Sigmoid colon (tissue), 7 donors: ENCODE data around the gene MAPKAP1. TPM values are rescaled to one million over a fixed set of nuclear protein-coding genes. Genes with fewer than 3 reads are reported as not detected.

Experiments
- DNase-seq: peaks from one replicate; pipeline ENCODE4 v3.0.0-alpha.2; 2019
- H3K27ac ChIP-seq, 4 donors: fragments of 200-600 bp; sonication (generic); one replicate each; pipeline ENCODE4 v1.5.1; 2016 to 2019; ENCODE audit warnings: mild to moderate bottlenecking in 1 of 4
- H3K27me3 ChIP-seq, 3 donors: fragments of 200-600 bp; sonication (generic); one replicate each; pipeline ENCODE4 v1.5.1; 2019; ENCODE audit warnings: mild to moderate bottlenecking in 1 of 3
- H3K36me3 ChIP-seq, 4 donors: fragments of 200-600 bp; sonication (generic); one replicate each; pipeline ENCODE4 v1.5.1; 2016 to 2019
- H3K4me1 ChIP-seq, 4 donors: fragments of 200-600 bp; sonication (generic); one replicate each; pipeline ENCODE4 v1.5.1; 2017 to 2019
- H3K4me3 ChIP-seq, 4 donors: fragments of 200-600 bp; sonication (generic); one replicate each; pipeline ENCODE4 v1.5.1; 2017 to 2019; ENCODE audit warnings: mild to moderate bottlenecking in 2 of 4, moderate library complexity in 1 of 4
- H3K9me3 ChIP-seq, 4 donors: fragments of 200-600 bp in 3 of 4; sonication (generic) in 3 of 4; one replicate each; pipeline versions ENCODE4 v1.5.1 to v1.6.1; 2013 to 2019
- EP300 ChIP-seq, 4 donors: sonication (generic); formaldehyde crosslinking; IDR thresholded peaks; one replicate each; pipeline ENCODE4 v1.6.1; 2017; ENCODE audit warnings: antibody characterized with exemption in 4 of 4
- POLR2A ChIP-seq, 2 donors: fragments of 450-650 bp; IDR thresholded peaks; one replicate each; pipeline ENCODE4 v1.6.1; 2016; ENCODE audit warnings: antibody characterized with exemption in 2 of 2, mild to moderate bottlenecking in 2 of 2, moderate library complexity in 2 of 2
- POLR2AphosphoS5 ChIP-seq, 4 donors: sonication (generic); formaldehyde crosslinking; IDR thresholded peaks; one replicate each; pipeline ENCODE4 v1.6.1; 2017; ENCODE audit warnings: antibody characterized with exemption in 4 of 4
- WGBS, 2 donors: extraction: QIAGEN DNeasy Blood & Tissue Kit; methylation state at CpG; one replicate each; pipeline ENCODE4 v1.1.7; 2013; 5-methylcytosine and 5-hydroxymethylcytosine counted together
- intact Hi-C: fragments of 100-400 bp; cut with DNase I; formaldehyde crosslinking; loops from one replicate; pipeline ENCODE4 v1.15.1; 2023
- polyA plus RNA-seq, 3 donors: library from polyadenylated mRNA; stranded (reverse); fragments of 200-250 nt; gene quantifications; one replicate each; pipeline ENCODE4 v1.2.3, GENCODE V29; 2013
- total RNA-seq, 4 donors: library from RNA; depleted of rRNA; stranded (reverse); fragments of >200 nt; gene quantifications; one replicate each; pipeline ENCODE4 v1.1.0, GENCODE V29; 2016
- TF ChIP-seq, protein P1 (sequence below), 4 experiments: fragments of 450-650 bp in 3 of 4; fragments of 200-600 bp in 1 of 4; IDR thresholded peaks; one replicate each; pipeline ENCODE4 v1.5.1; 2016 to 2019; ENCODE audit warnings: antibody characterized with exemption in 4 of 4, mild to moderate bottlenecking in 3 of 4, moderate library complexity in 2 of 4
- donor health status: healthy with polysubstance abuse.
- donor health status: Bipolar disorder and iron deficiency.
- donor health status: healthy.

The MAPKAP1 gene
- total and polyA plus RNA-seq, 7 donors, result 37.2 to 155 (median 84.3) TPM

DNA sequence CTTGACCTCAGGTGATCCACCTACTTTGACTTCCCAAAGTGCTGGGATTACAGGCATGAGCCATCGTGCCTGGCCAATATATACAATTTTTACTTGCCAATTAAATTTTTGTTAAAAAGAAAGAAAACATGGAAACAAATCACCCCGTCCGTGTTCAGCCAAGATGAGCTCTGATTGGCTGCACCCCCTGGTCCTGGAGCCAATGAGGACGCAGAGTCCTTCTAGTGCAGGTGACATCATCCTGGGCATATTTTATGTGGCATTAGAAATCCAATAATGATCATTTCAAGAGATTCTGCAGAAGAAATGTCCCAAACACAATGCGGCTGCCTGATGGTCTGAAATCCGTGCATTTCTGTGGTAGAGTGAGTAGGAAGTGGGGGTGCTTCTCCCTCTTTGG, 285.8 kb downstream of the MAPKAP1 start:
- Histone ChIP-seq H3K4me3 (no peak overlapping the region), H3K9me3 (no peaks in the 10 kb centered on the region), H3K27ac (no peak overlapping the region), H3K36me3 (no peaks in the 10 kb centered on the region), H3K27me3 (no peaks in the 10 kb centered on the region), H3K4me1 (peaks cover 0 to 13% (median 12%) of the 10 kb centered on the region in 4 donors)
- intact Hi-C loops, result no loop called here
- TF ChIP-seq POLR2AphosphoS5 (IDR thresholded peaks at IDR 0.05), result no peak
- TF ChIP-seq POLR2A (IDR thresholded peaks at IDR 0.05), result no peak
- TF ChIP-seq, protein P1, sequence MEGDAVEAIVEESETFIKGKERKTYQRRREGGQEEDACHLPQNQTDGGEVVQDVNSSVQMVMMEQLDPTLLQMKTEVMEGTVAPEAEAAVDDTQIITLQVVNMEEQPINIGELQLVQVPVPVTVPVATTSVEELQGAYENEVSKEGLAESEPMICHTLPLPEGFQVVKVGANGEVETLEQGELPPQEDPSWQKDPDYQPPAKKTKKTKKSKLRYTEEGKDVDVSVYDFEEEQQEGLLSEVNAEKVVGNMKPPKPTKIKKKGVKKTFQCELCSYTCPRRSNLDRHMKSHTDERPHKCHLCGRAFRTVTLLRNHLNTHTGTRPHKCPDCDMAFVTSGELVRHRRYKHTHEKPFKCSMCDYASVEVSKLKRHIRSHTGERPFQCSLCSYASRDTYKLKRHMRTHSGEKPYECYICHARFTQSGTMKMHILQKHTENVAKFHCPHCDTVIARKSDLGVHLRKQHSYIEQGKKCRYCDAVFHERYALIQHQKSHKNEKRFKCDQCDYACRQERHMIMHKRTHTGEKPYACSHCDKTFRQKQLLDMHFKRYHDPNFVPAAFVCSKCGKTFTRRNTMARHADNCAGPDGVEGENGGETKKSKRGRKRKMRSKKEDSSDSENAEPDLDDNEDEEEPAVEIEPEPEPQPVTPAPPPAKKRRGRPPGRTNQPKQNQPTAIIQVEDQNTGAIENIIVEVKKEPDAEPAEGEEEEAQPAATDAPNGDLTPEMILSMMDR (IDR thresholded peaks at IDR 0.05), result no peak
- no peak for TF ChIP-seq EP300 (IDR thresholded peaks at IDR 0.05)
- 90 to 93% methylated on average over 6 of the region's 6 CpGs for WGBS, 2 donors
- DNase-seq, result no peak

DNA sequence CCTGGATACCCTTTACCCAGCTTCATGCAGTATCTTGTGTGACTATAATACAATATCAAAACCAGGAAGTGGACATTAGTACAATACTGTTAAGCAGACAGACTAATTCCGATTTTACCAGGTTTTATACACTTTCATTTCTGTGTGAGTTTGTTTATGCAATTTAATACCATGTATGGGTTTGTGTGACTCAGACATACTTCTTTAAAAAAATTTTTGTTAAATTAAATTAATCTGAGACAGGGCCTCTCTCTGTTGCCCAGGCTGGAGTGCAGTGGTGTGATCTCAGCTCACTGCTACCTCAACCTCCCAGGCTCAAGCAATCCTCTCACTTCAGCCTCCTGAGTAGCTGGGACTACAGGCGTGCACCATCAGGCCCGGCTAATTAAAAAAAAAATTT, 288.6 kb downstream of the MAPKAP1 start:
- no peaks in the 10 kb centered on the region for H3K9me3 ChIP-seq
- DNase-seq, result no peak
- H3K36me3 ChIP-seq, result no peaks in the 10 kb centered on the region
- no peaks in the 10 kb centered on the region for H3K27me3 ChIP-seq
- intact Hi-C loops, result loop anchor here (10.0 kb wide), 1 partner anchor 496 kb away; no protein-coding TSS in a partner anchor
- 82% methylated on average over 3 of the region's 3 CpGs for WGBS, 2 donors
- H3K27ac ChIP-seq, result no peak overlapping the region
- H3K4me3 ChIP-seq, result no peak overlapping the region
- peaks cover 0 to 11% (median 6%) of the 10 kb centered on the region in 4 donors for H3K4me1 ChIP-seq
- TF ChIP-seq POLR2A (IDR thresholded peaks at IDR 0.05) (no peak), EP300 (IDR thresholded peaks at IDR 0.05) (no peak), POLR2AphosphoS5 (IDR thresholded peaks at IDR 0.05) (no peak)
- TF ChIP-seq, protein P1 (IDR thresholded peaks at IDR 0.05), result no peak

DNA sequence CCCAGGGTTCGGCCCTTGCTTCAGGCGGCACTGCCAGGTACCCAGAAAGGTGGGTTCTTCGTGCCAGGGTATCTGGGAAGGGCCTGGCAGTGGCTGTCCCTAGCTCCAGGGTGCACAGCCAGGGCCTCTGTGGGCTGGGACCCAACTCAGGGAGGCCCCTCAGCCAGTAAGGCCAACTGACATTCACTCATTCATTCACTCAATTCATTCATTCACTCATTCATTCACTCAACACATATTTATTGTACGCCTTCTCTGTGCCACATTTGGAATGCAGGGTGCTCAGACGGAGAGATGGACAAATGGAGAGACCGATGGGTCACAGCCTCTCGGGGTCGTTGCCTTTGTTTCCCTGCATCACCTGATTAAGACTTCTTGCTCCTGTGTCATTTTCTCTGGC, 290.5 kb downstream of the MAPKAP1 start:
- TF ChIP-seq EP300 (IDR thresholded peaks at IDR 0.05), result no peak
- TF ChIP-seq POLR2AphosphoS5 (IDR thresholded peaks at IDR 0.05), result no peak
- TF ChIP-seq, protein P1 (IDR thresholded peaks at IDR 0.05), result no peak
- TF ChIP-seq POLR2A (IDR thresholded peaks at IDR 0.05), result no peak
- H3K27ac ChIP-seq, result no peak overlapping the region
- H3K27me3 ChIP-seq, result no peaks in the 10 kb centered on the region
- WGBS, 2 donors, result 93 to 95% methylated on average over 8 of the region's 8 CpGs
- DNase-seq, result no peak
- no peaks in the 10 kb centered on the region for H3K36me3 ChIP-seq
- intact Hi-C loops, result loop anchor here (10.0 kb wide), 1 partner anchor 498 kb away; no protein-coding TSS in a partner anchor
- H3K4me1 ChIP-seq, result peaks cover 0 to 11% (median 6%) of the 10 kb centered on the region in 4 donors
- H3K9me3 ChIP-seq, result no peaks in the 10 kb centered on the region
- H3K4me3 ChIP-seq, result no peak overlapping the region

DNA sequence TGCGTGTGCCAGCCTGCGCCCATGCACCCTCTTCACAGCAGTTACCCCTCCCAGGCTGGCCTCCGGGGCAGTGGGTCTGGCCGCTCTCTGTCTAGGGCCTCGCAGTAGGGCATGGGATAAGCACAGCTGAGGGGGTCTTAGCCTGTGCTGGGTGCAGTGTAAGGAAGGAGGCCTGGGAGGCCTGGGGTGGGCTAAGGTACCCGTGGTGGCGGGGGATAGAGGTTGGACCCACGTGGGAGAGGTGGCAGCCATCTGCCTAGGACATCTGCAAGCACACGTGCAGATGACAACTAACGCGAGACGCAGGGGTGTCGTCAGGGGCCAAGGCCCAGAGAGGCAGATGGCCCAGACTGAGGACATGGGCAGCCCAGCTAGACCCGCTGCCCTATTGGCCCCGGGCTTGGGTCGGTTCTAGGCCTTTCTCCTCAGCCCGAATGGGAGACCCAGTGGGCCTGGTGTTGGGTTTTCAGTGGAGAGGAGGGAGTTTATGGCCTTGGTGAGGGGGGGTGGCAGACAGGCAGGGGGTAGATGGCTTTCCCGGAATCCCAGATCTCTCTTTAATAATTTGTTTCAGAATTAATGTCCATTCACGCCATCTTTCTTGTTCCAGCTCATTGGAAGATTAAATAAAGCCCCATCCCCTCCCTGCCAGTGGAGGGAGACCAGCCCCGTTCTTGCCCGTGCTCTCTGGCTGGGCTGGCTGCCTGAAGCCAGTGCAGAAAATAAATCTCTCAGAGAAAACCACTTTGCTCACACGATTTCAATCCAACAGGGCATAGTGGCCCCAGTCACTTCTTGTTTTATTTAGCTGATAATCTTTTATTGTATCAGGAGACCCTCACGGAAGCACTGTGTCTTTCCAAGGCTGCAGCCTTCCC, 291.2 kb downstream of the MAPKAP1 start:
- TF ChIP-seq POLR2AphosphoS5 (IDR thresholded peaks at IDR 0.05), result no peak
- TF ChIP-seq, protein P1 (IDR thresholded peaks at IDR 0.05), result no peak
- no peak for TF ChIP-seq POLR2A (IDR thresholded peaks at IDR 0.05)
- TF ChIP-seq EP300 (IDR thresholded peaks at IDR 0.05), result no peak
- WGBS, 2 donors, result 88 to 89% methylated on average over 23 of the region's 23 CpGs
- peaks cover 0 to 11% (median 6%) of the 10 kb centered on the region in 4 donors for H3K4me1 ChIP-seq
- DNase-seq, result no peak
- no peak overlapping the region for H3K4me3 ChIP-seq
- no peaks in the 10 kb centered on the region for H3K36me3 ChIP-seq
- intact Hi-C loops, result loop anchor here (10.0 kb wide), 1 partner anchor 499 kb away; no protein-coding TSS in a partner anchor
- no peaks in the 10 kb centered on the region for H3K27me3 ChIP-seq
- H3K27ac ChIP-seq, result no peak overlapping the region
- no peaks in the 10 kb centered on the region for H3K9me3 ChIP-seq
